ENCODE results near the gene SDSL. TPM values are rescaled to one million over a fixed set of nuclear protein-coding genes. Genes with fewer than 3 reads are reported as not detected.

SDSL gene
- total RNA-seq, 1 experiment from 2014 or later = 0.46 TPM

DNA sequence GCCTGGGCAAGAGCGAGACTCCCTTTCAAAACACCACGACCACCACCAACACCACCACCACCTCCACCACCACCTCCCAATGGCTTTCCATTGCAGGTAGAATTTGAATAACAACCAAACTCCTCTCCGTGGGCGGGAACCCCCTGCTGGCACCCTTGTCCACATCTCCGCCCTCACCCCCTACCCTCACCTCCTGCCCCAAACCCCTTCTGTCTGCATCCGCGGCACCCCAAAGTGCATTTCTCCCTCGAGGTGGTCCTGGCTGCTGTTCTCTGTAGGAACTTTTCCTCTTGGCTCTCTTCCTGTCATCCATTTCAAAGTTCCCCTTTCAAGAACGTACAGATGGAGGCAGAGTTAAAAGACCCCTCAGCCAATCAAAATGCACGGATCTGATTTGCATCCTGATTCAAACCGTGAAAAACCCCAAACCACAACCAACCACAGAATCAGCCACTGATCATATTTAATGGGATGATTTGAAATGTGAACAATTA, 3.8 kb downstream of the SDSL start:
- H3K27ac Mint-ChIP-seq = peak overlapping the region; percentile 93 to 99 (median 97); a peak in 5 of 7 replicates
- Histone ChIP-seq H2BK20ac (ENCODE audit: low read depth, low read length, poor library complexity, severe bottlenecking) (no peak overlapping the region), H4K5ac (ENCODE audit: insufficient read length, low read depth, low read length) (no peak overlapping the region), H3K79me1 (ENCODE audit: insufficient read depth, low read depth, low read length, poor library complexity, severe bottlenecking) (no peaks in the 10 kb centered on the region), H2BK120ac (ENCODE audit: low read depth, low read length, poor library complexity, severe bottlenecking) (no peak overlapping the region), H3K18ac (ENCODE audit: insufficient read length, low read depth, low read length) (peak overlapping the region; percentile 43), H3K9ac (ENCODE audit: extremely low read depth, insufficient read length, low read length) (no peak overlapping the region), H4K91ac (ENCODE audit: insufficient read length, low read depth, low read length) (no peak overlapping the region), H3K27me3 (ENCODE audit: insufficient read depth, low read length) (no peaks in the 10 kb centered on the region), H2BK5ac (ENCODE audit: insufficient read length, low read length) (no peak overlapping the region), H3K9me3 (ENCODE audit: control insufficient read depth, low read depth, low read length) (no peaks in the 10 kb centered on the region), H2BK12ac (ENCODE audit: insufficient read length, low read depth, low read length) (no peak overlapping the region), H3K56ac (ENCODE audit: insufficient read length, low read depth, low read length) (no peak overlapping the region), H3K14ac (ENCODE audit: insufficient read depth, low read length) (no peak overlapping the region), H3K23ac (ENCODE audit: insufficient read length, low read depth, low read length) (no peak overlapping the region), H3T11ph (ENCODE audit: low read length) (no peak overlapping the region), H2BK15ac (ENCODE audit: low read depth, low read length) (no peak overlapping the region), H3K79me2 (ENCODE audit: insufficient read depth, low read length) (no peaks in the 10 kb centered on the region), H3K4me1 (ENCODE audit: insufficient read depth, low read length) (no peaks in the 10 kb centered on the region), H3K4me2 (ENCODE audit: insufficient read depth, insufficient read length, low read length) (peak overlapping the region; percentile 25), H4K8ac (replicated peaks; ENCODE audit: insufficient read length, low read depth, low read length) (no peak overlapping the region), H3K4ac (ENCODE audit: low read depth, low read length) (no peak overlapping the region), H2AFZ (ENCODE audit: low read length) (no peak overlapping the region), H4K20me1 (ENCODE audit: control insufficient read depth, insufficient read depth, insufficient read length) (no peaks in the 10 kb centered on the region), H3K27ac (ENCODE audit: insufficient read length, low read depth, low read length) (peak overlapping the region; percentile 18), H2AK5ac (ENCODE audit: insufficient read length, low read length) (no peak overlapping the region), H3K23me2 (ENCODE audit: insufficient read length, low read depth, low read length, poor library complexity, severe bottlenecking) (no peaks in the 10 kb centered on the region)
- no peak for TF ChIP-seq CTCF (conservative IDR thresholded peaks at IDR 0.05)
- peaks cover 0 to 4% of the 10 kb centered on the region in 2 experiments; a peak in 3 of 5 replicates for H3K9me3 Mint-ChIP-seq
- peaks cover 11% of the 10 kb centered on the region for H3K27me3 Mint-ChIP-seq (ENCODE audit: low read depth)
- peaks cover 19 to 26% of the 10 kb centered on the region in 2 experiments for H3K4me1 Mint-ChIP-seq
- peak overlapping the region; percentile 60 to 75 for H3K4me3 Mint-ChIP-seq
- DNase-seq = peak; percentile 78
- H3K36me3 Mint-ChIP-seq (ENCODE audit: insufficient read depth in 1 of 3, low read depth in 3 of 3) = peaks cover 0 to 4% (median 0%) of the 10 kb centered on the region in 3 experiments; a peak in 1 of 7 replicates
- no CpG with 5 or more reads among the region's 11 CpGs for WGBS (ENCODE audit: extremely low coverage, insufficient read length, low lambda C conversion rate)
